Parathyroid adenoma (tissue), 2 donors: ENCODE measurements around the gene ARFGEF3.

ENCODE experiments used
- H2AFZ ChIP-seq: fragments of 300-600 bp; sonication (generic); one replicate; pipeline ENCODE4 v1.7.0; 2017; ENCODE audit warnings: antibody characterized with exemption, mild to moderate bottlenecking
- H3K27ac ChIP-seq: fragments of 300-600 bp; sonication (generic); one replicate; pipeline ENCODE4 v1.7.0; 2017
- H3K27me3 ChIP-seq: fragments of 300-600 bp; sonication (generic); one replicate; pipeline ENCODE4 v1.7.0; 2017; ENCODE audit warnings: low read length; ENCODE audit not compliant: control insufficient read depth, insufficient read depth
- H3K36me3 ChIP-seq: fragments of 300-600 bp; sonication (generic); one replicate; pipeline ENCODE4 v1.7.0; 2017; ENCODE audit warnings: low read length; ENCODE audit not compliant: control insufficient read depth, insufficient read depth
- H3K4me1 ChIP-seq: fragments of 300-600 bp; sonication (generic); one replicate; pipeline ENCODE4 v1.7.0; 2017; ENCODE audit warnings: control low read depth
- H3K4me2 ChIP-seq: fragments of 300-600 bp; sonication (generic); one replicate; pipeline ENCODE4 v1.7.0; 2017; ENCODE audit warnings: low read length
- H3K4me3 ChIP-seq: fragments of 300-600 bp; sonication (generic); one replicate; pipeline ENCODE4 v1.7.0; 2017; ENCODE audit warnings: low read depth, low read length
- H3K79me2 ChIP-seq: fragments of 300-600 bp; sonication (generic); one replicate; pipeline ENCODE4 v1.7.0; 2017; ENCODE audit warnings: control low read depth
- H3K9ac ChIP-seq: fragments of 300-600 bp; sonication (generic); one replicate; pipeline ENCODE4 v1.7.0; 2017; ENCODE audit warnings: mild to moderate bottlenecking
- H3K9me3 ChIP-seq: fragments of 300-600 bp; sonication (generic); one replicate; pipeline ENCODE4 v1.7.0; 2017; ENCODE audit warnings: low read length; ENCODE audit not compliant: control insufficient read depth
- TF ChIP-seq, protein P1 (sequence below): fragments of 300-600 bp; sonication (generic); IDR thresholded peaks from one replicate; pipeline ENCODE4 v1.7.0; 2017; ENCODE audit warnings: antibody characterized with exemption, mild to moderate bottlenecking
- donor health status: primary hyperparathyroidism.

Gene ARFGEF3

DNA sequence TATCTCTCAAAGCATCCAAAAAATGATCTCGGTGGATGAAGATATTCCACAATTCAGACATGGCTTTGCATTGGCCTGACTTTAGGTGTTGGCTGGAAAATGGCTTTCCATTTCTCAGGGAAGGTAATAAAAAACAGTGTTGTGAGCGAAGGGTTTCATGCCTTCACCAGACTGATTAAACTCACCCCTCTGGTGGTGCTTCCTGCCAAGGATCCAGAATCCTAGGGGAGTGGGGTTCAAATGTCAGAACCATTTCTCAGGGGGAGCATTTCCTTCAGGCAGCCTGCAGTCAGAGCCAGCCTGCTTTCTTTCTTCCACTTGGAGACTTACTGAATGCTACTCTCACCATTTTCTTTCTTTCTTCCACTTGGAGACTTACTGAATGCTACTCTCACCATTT, 170.2 kb downstream of the ARFGEF3 start:
- Histone ChIP-seq H3K4me3 (no peak overlapping the region), H3K9me3 (no peaks in the 10 kb centered on the region), H2AFZ (no peak overlapping the region), H3K27ac (no peak overlapping the region), H3K4me1 (no peaks in the 10 kb centered on the region), H3K4me2 (no peak overlapping the region), H3K36me3 (no peaks in the 10 kb centered on the region), H3K79me2 (no peaks in the 10 kb centered on the region), H3K27me3 (no peaks in the 10 kb centered on the region), H3K9ac (no peak overlapping the region)
- TF ChIP-seq, protein P1, sequence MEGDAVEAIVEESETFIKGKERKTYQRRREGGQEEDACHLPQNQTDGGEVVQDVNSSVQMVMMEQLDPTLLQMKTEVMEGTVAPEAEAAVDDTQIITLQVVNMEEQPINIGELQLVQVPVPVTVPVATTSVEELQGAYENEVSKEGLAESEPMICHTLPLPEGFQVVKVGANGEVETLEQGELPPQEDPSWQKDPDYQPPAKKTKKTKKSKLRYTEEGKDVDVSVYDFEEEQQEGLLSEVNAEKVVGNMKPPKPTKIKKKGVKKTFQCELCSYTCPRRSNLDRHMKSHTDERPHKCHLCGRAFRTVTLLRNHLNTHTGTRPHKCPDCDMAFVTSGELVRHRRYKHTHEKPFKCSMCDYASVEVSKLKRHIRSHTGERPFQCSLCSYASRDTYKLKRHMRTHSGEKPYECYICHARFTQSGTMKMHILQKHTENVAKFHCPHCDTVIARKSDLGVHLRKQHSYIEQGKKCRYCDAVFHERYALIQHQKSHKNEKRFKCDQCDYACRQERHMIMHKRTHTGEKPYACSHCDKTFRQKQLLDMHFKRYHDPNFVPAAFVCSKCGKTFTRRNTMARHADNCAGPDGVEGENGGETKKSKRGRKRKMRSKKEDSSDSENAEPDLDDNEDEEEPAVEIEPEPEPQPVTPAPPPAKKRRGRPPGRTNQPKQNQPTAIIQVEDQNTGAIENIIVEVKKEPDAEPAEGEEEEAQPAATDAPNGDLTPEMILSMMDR, result no peak

DNA sequence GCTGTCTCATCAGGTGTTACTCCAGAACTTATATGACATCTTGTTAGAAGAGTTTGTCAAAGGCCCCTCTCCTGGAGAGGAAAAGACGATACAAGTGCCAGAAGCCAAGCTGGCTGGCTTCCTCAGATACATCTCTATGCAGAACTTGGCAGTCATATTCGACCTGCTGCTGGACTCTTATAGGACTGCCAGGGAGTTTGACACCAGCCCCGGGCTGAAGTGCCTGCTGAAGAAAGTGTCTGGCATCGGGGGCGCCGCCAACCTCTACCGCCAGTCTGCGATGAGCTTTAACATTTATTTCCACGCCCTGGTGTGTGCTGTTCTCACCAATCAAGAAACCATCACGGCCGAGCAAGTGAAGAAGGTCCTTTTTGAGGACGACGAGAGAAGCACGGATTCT, 172.3 kb downstream of the ARFGEF3 start:
- Histone ChIP-seq H3K27ac (no peak overlapping the region), H3K79me2 (no peaks in the 10 kb centered on the region), H2AFZ (no peak overlapping the region), H3K4me1 (no peaks in the 10 kb centered on the region), H3K36me3 (no peaks in the 10 kb centered on the region), H3K27me3 (no peaks in the 10 kb centered on the region), H3K9me3 (no peaks in the 10 kb centered on the region), H3K4me3 (no peak overlapping the region), H3K9ac (no peak overlapping the region), H3K4me2 (no peak overlapping the region)
- TF ChIP-seq, protein P1, result no peak

DNA sequence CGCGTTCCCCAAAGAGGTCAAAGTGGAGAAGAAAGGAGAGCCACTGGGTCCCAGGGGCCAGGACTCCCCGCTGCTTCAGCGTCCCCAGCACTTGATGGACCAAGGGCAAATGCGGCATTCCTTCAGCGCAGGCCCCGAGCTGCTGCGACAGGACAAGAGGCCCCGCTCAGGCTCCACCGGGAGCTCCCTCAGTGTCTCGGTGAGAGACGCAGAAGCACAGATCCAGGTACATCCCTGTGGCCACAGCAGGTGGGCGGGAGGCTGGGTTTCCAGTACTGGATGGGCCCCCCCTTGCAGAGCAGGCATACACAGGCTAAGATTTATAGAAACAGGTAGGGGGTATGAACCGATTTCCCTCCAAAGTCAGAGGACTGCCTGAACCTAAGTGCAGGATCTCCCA, 173.2 kb downstream of the ARFGEF3 start:
- H2AFZ ChIP-seq, result no peak overlapping the region
- H3K4me2 ChIP-seq, result no peak overlapping the region
- H3K4me1 ChIP-seq, result no peaks in the 10 kb centered on the region
- TF ChIP-seq, protein P1, result no peak
- no peak overlapping the region for H3K4me3 ChIP-seq
- H3K36me3 ChIP-seq, result no peaks in the 10 kb centered on the region
- no peak overlapping the region for H3K9ac ChIP-seq
- H3K79me2 ChIP-seq, result no peaks in the 10 kb centered on the region
- H3K27me3 ChIP-seq, result no peaks in the 10 kb centered on the region
- H3K9me3 ChIP-seq, result no peaks in the 10 kb centered on the region
- H3K27ac ChIP-seq, result no peak overlapping the region

DNA sequence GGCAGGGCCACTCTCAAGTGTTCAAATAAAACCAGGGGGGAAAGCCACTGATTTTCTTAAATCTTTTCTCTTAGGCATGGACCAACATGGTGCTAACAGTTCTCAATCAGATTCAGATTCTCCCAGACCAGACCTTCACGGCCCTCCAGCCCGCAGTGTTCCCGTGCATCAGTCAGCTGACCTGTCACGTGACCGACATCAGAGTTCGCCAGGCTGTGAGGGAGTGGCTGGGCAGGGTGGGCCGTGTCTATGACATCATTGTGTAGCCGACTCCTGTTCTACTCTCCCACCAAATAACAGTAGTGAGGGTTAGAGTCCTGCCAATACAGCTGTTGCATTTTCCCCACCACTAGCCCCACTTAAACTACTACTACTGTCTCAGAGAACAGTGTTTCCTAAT, 174.5 kb downstream of the ARFGEF3 start:
- Histone ChIP-seq H3K79me2 (no peaks in the 10 kb centered on the region), H3K36me3 (no peaks in the 10 kb centered on the region), H2AFZ (no peak overlapping the region), H3K4me1 (no peaks in the 10 kb centered on the region), H3K9ac (no peak overlapping the region), H3K4me2 (no peak overlapping the region), H3K27me3 (no peaks in the 10 kb centered on the region), H3K9me3 (no peaks in the 10 kb centered on the region), H3K4me3 (no peak overlapping the region), H3K27ac (no peak overlapping the region)
- TF ChIP-seq, protein P1, result no peak

DNA sequence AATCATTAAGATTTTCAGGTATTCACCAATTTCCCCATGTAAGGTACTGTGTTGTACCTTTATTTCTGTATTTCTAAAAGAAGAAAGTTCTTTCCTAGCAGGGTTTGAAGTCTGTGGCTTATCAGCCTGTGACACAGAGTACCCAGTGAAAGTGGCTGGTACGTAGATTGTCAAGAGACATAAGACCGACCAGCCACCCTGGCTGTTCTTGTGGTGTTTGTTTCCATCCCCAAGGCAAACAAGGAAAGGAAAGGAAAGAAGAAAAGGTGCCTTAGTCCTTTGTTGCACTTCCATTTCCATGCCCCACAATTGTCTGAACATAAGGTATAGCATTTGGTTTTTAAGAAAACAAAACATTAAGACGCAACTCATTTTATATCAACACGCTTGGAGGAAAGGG, 175.3 kb downstream of the ARFGEF3 start:
- Histone ChIP-seq H3K4me3 (no peak overlapping the region), H3K27me3 (no peaks in the 10 kb centered on the region), H3K36me3 (no peaks in the 10 kb centered on the region), H2AFZ (no peak overlapping the region), H3K4me2 (no peak overlapping the region), H3K4me1 (no peaks in the 10 kb centered on the region), H3K79me2 (no peaks in the 10 kb centered on the region), H3K9me3 (no peaks in the 10 kb centered on the region), H3K27ac (no peak overlapping the region), H3K9ac (no peak overlapping the region)
- TF ChIP-seq, protein P1, result no peak
